ENCODE measurements around the gene NCBP2L.

Gene NCBP2L

GRCh38 chrX:107842715-107843400, 65.3 kb downstream of the NCBP2L start:
- H3K27ac ChIP-seq, result no peak overlapping the region
- no peak overlapping the region for H2AFZ ChIP-seq (ENCODE audit: low read depth)
- H3K9ac ChIP-seq, result no peak overlapping the region
- H3K4me2 ChIP-seq, result no peak overlapping the region
- H3K36me3 ChIP-seq (ENCODE audit: insufficient read depth), result no peaks in the 10 kb centered on the region
- TF ChIP-seq, protein P1, sequence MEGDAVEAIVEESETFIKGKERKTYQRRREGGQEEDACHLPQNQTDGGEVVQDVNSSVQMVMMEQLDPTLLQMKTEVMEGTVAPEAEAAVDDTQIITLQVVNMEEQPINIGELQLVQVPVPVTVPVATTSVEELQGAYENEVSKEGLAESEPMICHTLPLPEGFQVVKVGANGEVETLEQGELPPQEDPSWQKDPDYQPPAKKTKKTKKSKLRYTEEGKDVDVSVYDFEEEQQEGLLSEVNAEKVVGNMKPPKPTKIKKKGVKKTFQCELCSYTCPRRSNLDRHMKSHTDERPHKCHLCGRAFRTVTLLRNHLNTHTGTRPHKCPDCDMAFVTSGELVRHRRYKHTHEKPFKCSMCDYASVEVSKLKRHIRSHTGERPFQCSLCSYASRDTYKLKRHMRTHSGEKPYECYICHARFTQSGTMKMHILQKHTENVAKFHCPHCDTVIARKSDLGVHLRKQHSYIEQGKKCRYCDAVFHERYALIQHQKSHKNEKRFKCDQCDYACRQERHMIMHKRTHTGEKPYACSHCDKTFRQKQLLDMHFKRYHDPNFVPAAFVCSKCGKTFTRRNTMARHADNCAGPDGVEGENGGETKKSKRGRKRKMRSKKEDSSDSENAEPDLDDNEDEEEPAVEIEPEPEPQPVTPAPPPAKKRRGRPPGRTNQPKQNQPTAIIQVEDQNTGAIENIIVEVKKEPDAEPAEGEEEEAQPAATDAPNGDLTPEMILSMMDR (conservative IDR thresholded peaks at IDR 0.05; ENCODE audit: low read depth, low read length), result no peak
- H4K20me1 ChIP-seq (ENCODE audit: insufficient read depth), result no peaks in the 10 kb centered on the region
- peaks cover 5% of the 10 kb centered on the region for H3K4me1 ChIP-seq (ENCODE audit: low read depth, poor library complexity, severe bottlenecking)
- no peak overlapping the region for H3K4me3 ChIP-seq (IDR thresholded peaks at IDR 0.05; ENCODE audit: insufficient read depth, low read depth, low read length)
- H3K27me3 ChIP-seq (ENCODE audit: insufficient read depth, low read depth), result no peaks in the 10 kb centered on the region
- H3K79me2 ChIP-seq (ENCODE audit: insufficient read depth, low read depth), result no peaks in the 10 kb centered on the region

Measured in KMS-11 (cell line).